Osteoblast (primary cell): Measurements from ENCODE around the gene RRAS2. TPM values are rescaled to one million over a fixed set of nuclear protein-coding genes. Genes with fewer than 3 reads are reported as not detected.

Source experiments
- DNase-seq: peaks from one replicate; pipeline ENCODE4 v3.0.0; 2011; ENCODE audit warnings: low spot score, mixed read lengths; ENCODE audit not compliant: insufficient read length; ENCODE audit errors: missing footprints
- H2AFZ ChIP-seq: 2 replicates; pipeline ENCODE4 v1.6.0; 2011; ENCODE audit warnings: mild to moderate bottlenecking, low read length
- H3K27ac ChIP-seq: 2 replicates; pipeline ENCODE4 v1.5.1; 2011; ENCODE audit warnings: mild to moderate bottlenecking, low read depth, low read length, moderate library complexity
- H3K27me3 ChIP-seq: 2 replicates; pipeline ENCODE4 v1.6.0; 2012; ENCODE audit warnings: mild to moderate bottlenecking, control low read depth, inconsistent platforms, low read length, moderate library complexity; ENCODE audit not compliant: insufficient read depth
- H3K36me3 ChIP-seq: 2 replicates; pipeline ENCODE4 v1.5.1; 2011; ENCODE audit warnings: mild to moderate bottlenecking, low read length, control low read depth, moderate library complexity; ENCODE audit not compliant: insufficient read depth
- H3K4me1 ChIP-seq: 2 replicates; pipeline ENCODE4 v1.5.1; 2011; ENCODE audit warnings: mild to moderate bottlenecking, low read length, control low read depth, moderate library complexity; ENCODE audit not compliant: insufficient read depth
- H3K4me2 ChIP-seq: 2 replicates; pipeline ENCODE4 v1.6.0; 2011; ENCODE audit warnings: mild to moderate bottlenecking, low read length; ENCODE audit not compliant: insufficient read depth
- H3K4me3 ChIP-seq: fragments of 200-600 bp; sonication (generic); 3 replicates; pipeline ENCODE4 v1.5.1; 2012; ENCODE audit warnings: mild to moderate bottlenecking, low read length, inconsistent platforms; ENCODE audit not compliant: insufficient read depth
- H3K79me2 ChIP-seq: 2 replicates; pipeline ENCODE4 v1.6.0; 2012; ENCODE audit warnings: mild to moderate bottlenecking, low read length, control low read depth, inconsistent platforms; ENCODE audit not compliant: insufficient read depth
- H3K9me3 ChIP-seq: 2 replicates; pipeline ENCODE4 v1.5.1; 2011; ENCODE audit warnings: low read depth, low read length, control low read depth
- H4K20me1 ChIP-seq: 2 replicates; pipeline ENCODE4 v1.6.0; 2012; ENCODE audit warnings: mild to moderate bottlenecking, low read length, control low read depth; ENCODE audit not compliant: insufficient read depth
- total RNA-seq: library from RNA; depleted of rRNA; stranded (reverse); fragments of >200 nt; gene quantifications from 2 replicates; pipeline ENCODE4 v1.2.3, GENCODE V29; 2012
- TF ChIP-seq, protein P1 (sequence below): IDR thresholded peaks from 2 replicates; pipeline ENCODE4 v1.5.1; 2011; ENCODE audit warnings: mild to moderate bottlenecking, low read depth, low read length, moderate library complexity; ENCODE audit errors: extremely low read depth

Gene RRAS2
- total RNA-seq, 1 donor = 101 TPM

GRCh38 chr11:14396273-14396672 lies 37.3 kb upstream of the RRAS2 start:
- Histone ChIP-seq H3K79me2 (no peaks in the 10 kb centered on the region), H2AFZ (peak overlapping the region; percentile 22), H3K36me3 (no peaks in the 10 kb centered on the region), H3K27ac (no peak overlapping the region), H4K20me1 (no peaks in the 10 kb centered on the region), H3K4me2 (no peak overlapping the region), H3K27me3 (no peaks in the 10 kb centered on the region), H3K9me3 (no peaks in the 10 kb centered on the region), H3K4me3 (no peak overlapping the region), H3K4me1 (no peaks in the 10 kb centered on the region)
- DNase-seq = peak; percentile 22
- TF ChIP-seq, protein P1, sequence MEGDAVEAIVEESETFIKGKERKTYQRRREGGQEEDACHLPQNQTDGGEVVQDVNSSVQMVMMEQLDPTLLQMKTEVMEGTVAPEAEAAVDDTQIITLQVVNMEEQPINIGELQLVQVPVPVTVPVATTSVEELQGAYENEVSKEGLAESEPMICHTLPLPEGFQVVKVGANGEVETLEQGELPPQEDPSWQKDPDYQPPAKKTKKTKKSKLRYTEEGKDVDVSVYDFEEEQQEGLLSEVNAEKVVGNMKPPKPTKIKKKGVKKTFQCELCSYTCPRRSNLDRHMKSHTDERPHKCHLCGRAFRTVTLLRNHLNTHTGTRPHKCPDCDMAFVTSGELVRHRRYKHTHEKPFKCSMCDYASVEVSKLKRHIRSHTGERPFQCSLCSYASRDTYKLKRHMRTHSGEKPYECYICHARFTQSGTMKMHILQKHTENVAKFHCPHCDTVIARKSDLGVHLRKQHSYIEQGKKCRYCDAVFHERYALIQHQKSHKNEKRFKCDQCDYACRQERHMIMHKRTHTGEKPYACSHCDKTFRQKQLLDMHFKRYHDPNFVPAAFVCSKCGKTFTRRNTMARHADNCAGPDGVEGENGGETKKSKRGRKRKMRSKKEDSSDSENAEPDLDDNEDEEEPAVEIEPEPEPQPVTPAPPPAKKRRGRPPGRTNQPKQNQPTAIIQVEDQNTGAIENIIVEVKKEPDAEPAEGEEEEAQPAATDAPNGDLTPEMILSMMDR = no peak

DNA sequence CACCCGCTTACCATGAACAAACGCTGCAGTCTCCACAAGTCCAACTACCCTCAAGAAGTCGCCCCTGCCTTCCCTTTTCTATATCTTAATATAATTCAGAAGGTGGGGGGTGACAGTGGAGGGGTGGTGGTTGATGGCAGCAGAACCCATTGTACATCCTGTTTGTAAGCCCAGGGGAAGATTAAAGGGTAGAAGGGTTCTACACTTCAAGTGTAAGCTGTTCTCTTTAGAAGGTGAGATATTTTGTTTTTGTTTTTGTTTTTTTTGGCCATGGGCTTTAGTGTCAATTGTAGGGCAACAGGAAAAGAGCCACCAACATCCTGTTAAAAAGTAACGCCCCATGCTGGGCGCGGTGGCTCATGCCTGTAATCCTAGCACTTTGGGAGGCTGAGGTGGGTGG lies 34.9 kb upstream of the RRAS2 start:
- TF ChIP-seq, protein P1 = no peak

DNA sequence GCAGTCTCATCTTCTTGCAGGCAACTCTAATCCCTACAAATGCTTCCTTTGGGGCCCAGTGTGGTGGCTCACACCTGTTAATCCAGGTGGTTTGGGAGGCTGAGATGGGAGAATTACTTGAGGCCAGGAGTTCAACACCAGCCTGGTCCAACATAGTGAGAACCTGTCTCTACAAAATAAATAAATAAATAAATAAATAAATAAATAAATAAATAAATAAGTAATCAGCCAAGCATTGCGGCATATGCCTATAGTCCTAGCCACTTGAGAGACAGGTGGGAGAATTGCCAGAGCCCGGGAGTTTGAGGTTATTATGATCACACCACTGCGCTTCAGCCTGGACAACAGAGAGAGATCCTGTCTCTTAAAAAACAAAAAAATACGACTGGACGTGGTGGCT lies 34.1 kb upstream of the RRAS2 start:
- Histone ChIP-seq H2AFZ (no peak overlapping the region), H3K79me2 (no peaks in the 10 kb centered on the region), H3K36me3 (no peaks in the 10 kb centered on the region), H3K4me3 (no peak overlapping the region), H3K27me3 (no peaks in the 10 kb centered on the region), H3K27ac (no peak overlapping the region), H4K20me1 (no peaks in the 10 kb centered on the region), H3K4me2 (no peak overlapping the region), H3K4me1 (no peaks in the 10 kb centered on the region), H3K9me3 (no peaks in the 10 kb centered on the region)
- TF ChIP-seq, protein P1 = no peak
- DNase-seq = no peak

More for the DNA sequence above, 34.9 kb upstream of the RRAS2 start:
- H3K27ac ChIP-seq = no peak overlapping the region
- no peak overlapping the region for H3K4me3 ChIP-seq
- no peaks in the 10 kb centered on the region for H3K36me3 ChIP-seq
- DNase-seq = peak; percentile 19
- no peak overlapping the region for H2AFZ ChIP-seq
- no peaks in the 10 kb centered on the region for H4K20me1 ChIP-seq
- no peak overlapping the region for H3K4me2 ChIP-seq
- no peaks in the 10 kb centered on the region for H3K4me1 ChIP-seq
- H3K27me3 ChIP-seq = no peaks in the 10 kb centered on the region
- no peaks in the 10 kb centered on the region for H3K9me3 ChIP-seq
- H3K79me2 ChIP-seq = no peaks in the 10 kb centered on the region

GRCh38 chr11:14390669-14391068 lies 31.7 kb upstream of the RRAS2 start:
- Histone ChIP-seq H3K9me3 (no peaks in the 10 kb centered on the region), H3K27ac (no peak overlapping the region)

More at GRCh38 chr11:14390669-14391068, 31.7 kb upstream of the RRAS2 start:
- peak; percentile 18 for DNase-seq
- Histone ChIP-seq H3K36me3 (no peaks in the 10 kb centered on the region), H3K4me3 (no peak overlapping the region), H3K4me1 (peaks cover 8% of the 10 kb centered on the region), H3K27me3 (no peaks in the 10 kb centered on the region), H4K20me1 (no peaks in the 10 kb centered on the region), H3K4me2 (no peak overlapping the region), H3K79me2 (no peaks in the 10 kb centered on the region), H2AFZ (no peak overlapping the region)
- TF ChIP-seq, protein P1 = no peak
